GM12878 (cell line): Measurements from ENCODE around the gene BRME1. TPM values are rescaled to one million over a fixed set of nuclear protein-coding genes. Genes with fewer than 3 reads are reported as not detected.
A peak's percentile ranks its signal among the peaks of the same experiment; 100 is the strongest.

Experiments
- CBFB ChIP-seq: IDR thresholded peaks from 2 replicates; pipeline ENCODE4 v1.6.1; 2016; ENCODE audit warnings: antibody characterized with exemption, low read depth
- CREB1 ChIP-seq: IDR thresholded peaks from 2 replicates; pipeline ENCODE4 v1.6.1; 2012; ENCODE audit warnings: low read depth, mild to moderate bottlenecking, inconsistent platforms
- EED ChIP-seq: sonication (generic); IDR thresholded peaks from 2 replicates; pipeline ENCODE4 v1.6.1; 2016; ENCODE audit warnings: antibody characterized with exemption, low read depth
- EGR1 ChIP-seq, 2 experiments: IDR thresholded peaks; 1 replicate in 1 of 2; 2 replicates in 1 of 2; pipeline ENCODE4 v1.6.1; 2011 to 2012; ENCODE audit warnings: low read depth in 2 of 2, low read length in 2 of 2, borderline replicate concordance in 1 of 2, mild to moderate bottlenecking in 1 of 2, moderate library complexity in 1 of 2
- JUND ChIP-seq: IDR thresholded peaks from 2 replicates; pipeline ENCODE4 v1.6.1; 2012; ENCODE audit warnings: low read depth, mild to moderate bottlenecking, low read length, improper control_type of control experiment, moderate library complexity
- LARP7 ChIP-seq: fragments of 450-650 bp; IDR thresholded peaks from 2 replicates; pipeline ENCODE4 v1.6.1; 2017; ENCODE audit warnings: mild to moderate bottlenecking
- MEF2A ChIP-seq: IDR thresholded peaks from 2 replicates; pipeline ENCODE4 v1.6.1; 2011; ENCODE audit warnings: low read depth, mild to moderate bottlenecking, low read length, moderate library complexity; ENCODE audit not compliant: insufficient read depth
- NR2C2 ChIP-seq: IDR thresholded peaks from 2 replicates; pipeline ENCODE4 v1.6.1; 2011; ENCODE audit warnings: borderline replicate concordance, low read depth; ENCODE audit not compliant: control insufficient read depth, insufficient read length
- POLR2AphosphoS2 ChIP-seq: IDR thresholded peaks from 2 replicates; pipeline ENCODE4 v1.6.1; 2011; ENCODE audit warnings: low read depth, mild to moderate bottlenecking, low read length, improper control_type of control experiment, moderate library complexity
- RBBP5 ChIP-seq: fragments of 200-600 bp; sonication (generic); conservative IDR thresholded peaks from 2 replicates; pipeline ENCODE4 v1.6.1; 2016
- RELA ChIP-seq: fragments of 450-650 bp; IDR thresholded peaks from 2 replicates; pipeline ENCODE4 v1.8.0; 2014; ENCODE audit warnings: borderline replicate concordance; ENCODE audit not compliant: partially characterized antibody
- RUNX3 ChIP-seq: IDR thresholded peaks from 2 replicates; pipeline ENCODE4 v1.6.1; 2012; ENCODE audit warnings: low read length, inconsistent platforms
- SP1 ChIP-seq: IDR thresholded peaks from one replicate; pipeline ENCODE4 v1.6.1; 2011; ENCODE audit warnings: low read depth, low read length
- TCF7 ChIP-seq: IDR thresholded peaks from 2 replicates; pipeline ENCODE4 v1.6.1; 2014; ENCODE audit warnings: antibody characterized with exemption, borderline replicate concordance
- ZNF274 ChIP-seq: IDR thresholded peaks from one replicate; pipeline ENCODE4 v1.8.0; 2011; ENCODE audit not compliant: insufficient read length, insufficient read depth
- polyA plus RNA-seq, 11 experiments: library from polyadenylated mRNA; depleted of rRNA in 4 of 11; unstranded in 6 of 11; stranded (reverse) in 5 of 11; fragments of >200 nt; fragmentation: Nextera tagmentation in 4 of 11; fragmentation: Illumina TruSeq in 1 of 11; extraction: Ambion mirVana in 4 of 11; extraction: Trizol in 1 of 11; gene quantifications; 1 replicate in 1 of 11; 2 replicates in 10 of 11; pipeline versions ENCODE4 v1.2.1 to v1.2.3, GENCODE V29; 2011 to 2016; ENCODE audit warnings: inconsistent platforms in 2 of 11, missing spikeins in 2 of 11, low read depth in 1 of 11
- total RNA-seq, 4 experiments: library from RNA; depleted of rRNA in 3 of 4; stranded (reverse); fragments of >200 nt in 3 of 4; fragmentation: Illumina TruSeq in 1 of 4; extraction: Trizol in 1 of 4; gene quantifications; 2 replicates each; pipeline versions ENCODE4 v1.2.1 to v1.2.3, GENCODE V29; 2013 to 2021
- TF ChIP-seq, protein P1 (sequence below): fragments of 450-650 bp; IDR thresholded peaks from 2 replicates; pipeline ENCODE4 v1.6.1; 2017; ENCODE audit warnings: mild to moderate bottlenecking, moderate library complexity
- TF ChIP-seq, protein P2 (sequence below): IDR thresholded peaks from 2 replicates; pipeline ENCODE4 v1.6.1; 2012; ENCODE audit warnings: improper control_type of control experiment, low read depth, low read length; ENCODE audit not compliant: insufficient replicate concordance
- TF ChIP-seq, protein P3 (sequence below): fragments of 450-650 bp; formaldehyde crosslinking; IDR thresholded peaks from 2 replicates; pipeline ENCODE4 v1.4.0; 2022; ENCODE audit warnings: mild to moderate bottlenecking, moderate library complexity

Gene BRME1
- total and polyA plus RNA-seq, 10 of the 15 experiments (the other 5 are each of a cell fraction or from before 2014, with no cell fraction given): 0.07 to 2.2 (median 1.1) TPM; not detected in 1

DNA sequence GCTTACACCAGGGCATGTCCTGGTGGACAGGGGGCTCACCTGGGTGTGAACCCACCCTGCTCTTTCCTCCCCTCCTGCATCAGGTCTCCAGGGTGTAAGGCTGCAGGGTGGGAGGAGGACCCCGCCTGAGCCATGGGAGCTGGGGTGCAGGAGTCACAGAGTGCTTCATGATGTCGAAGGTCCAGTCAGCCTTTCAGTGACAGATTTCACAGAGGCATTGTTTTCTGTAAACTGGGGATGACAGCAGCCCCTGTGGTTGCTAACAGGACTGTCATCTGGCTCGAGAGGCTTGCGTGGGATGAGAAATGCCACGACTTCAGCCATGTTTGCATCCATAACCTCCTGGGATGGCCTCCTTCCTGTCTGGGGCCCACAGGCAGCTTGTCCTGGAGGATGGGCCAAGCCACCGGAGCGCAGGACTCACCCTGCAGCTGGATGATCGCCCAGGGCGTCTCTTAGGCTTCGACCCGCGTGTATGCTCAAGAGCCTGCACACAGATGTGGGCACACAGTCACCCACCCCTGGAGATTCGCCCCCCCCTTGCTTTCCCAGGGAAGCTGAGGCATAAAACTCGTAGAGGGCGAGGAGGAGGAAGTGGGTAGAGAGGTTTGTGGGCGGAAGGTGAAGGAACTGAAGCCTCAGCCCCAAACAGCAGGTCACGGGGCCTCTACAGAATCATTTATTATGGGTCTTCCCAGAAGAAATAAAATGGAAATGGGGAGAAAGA lies 24.1 kb downstream of the BRME1 start (continued):
- TF ChIP-seq NR2C2 (no peak), JUND (no peak), TCF7 (no peak), CBFB (no peak), POLR2AphosphoS2 (no peak), CREB1 (no peak), EED (peak; percentile 60), LARP7 (no peak), SP1 (no peak), MEF2A (no peak), EGR1 (IDR thresholded peaks at IDR 0.05; ENCODE audit: borderline replicate concordance in 1 of 2, low read depth in 2 of 2, low read length in 2 of 2) (no peak), RUNX3 (peak; percentile 27; the same call in 1 of the 2 replicates), RBBP5 (no peak), ZNF274 (no peak), RELA (no peak)
- TF ChIP-seq, protein P1, sequence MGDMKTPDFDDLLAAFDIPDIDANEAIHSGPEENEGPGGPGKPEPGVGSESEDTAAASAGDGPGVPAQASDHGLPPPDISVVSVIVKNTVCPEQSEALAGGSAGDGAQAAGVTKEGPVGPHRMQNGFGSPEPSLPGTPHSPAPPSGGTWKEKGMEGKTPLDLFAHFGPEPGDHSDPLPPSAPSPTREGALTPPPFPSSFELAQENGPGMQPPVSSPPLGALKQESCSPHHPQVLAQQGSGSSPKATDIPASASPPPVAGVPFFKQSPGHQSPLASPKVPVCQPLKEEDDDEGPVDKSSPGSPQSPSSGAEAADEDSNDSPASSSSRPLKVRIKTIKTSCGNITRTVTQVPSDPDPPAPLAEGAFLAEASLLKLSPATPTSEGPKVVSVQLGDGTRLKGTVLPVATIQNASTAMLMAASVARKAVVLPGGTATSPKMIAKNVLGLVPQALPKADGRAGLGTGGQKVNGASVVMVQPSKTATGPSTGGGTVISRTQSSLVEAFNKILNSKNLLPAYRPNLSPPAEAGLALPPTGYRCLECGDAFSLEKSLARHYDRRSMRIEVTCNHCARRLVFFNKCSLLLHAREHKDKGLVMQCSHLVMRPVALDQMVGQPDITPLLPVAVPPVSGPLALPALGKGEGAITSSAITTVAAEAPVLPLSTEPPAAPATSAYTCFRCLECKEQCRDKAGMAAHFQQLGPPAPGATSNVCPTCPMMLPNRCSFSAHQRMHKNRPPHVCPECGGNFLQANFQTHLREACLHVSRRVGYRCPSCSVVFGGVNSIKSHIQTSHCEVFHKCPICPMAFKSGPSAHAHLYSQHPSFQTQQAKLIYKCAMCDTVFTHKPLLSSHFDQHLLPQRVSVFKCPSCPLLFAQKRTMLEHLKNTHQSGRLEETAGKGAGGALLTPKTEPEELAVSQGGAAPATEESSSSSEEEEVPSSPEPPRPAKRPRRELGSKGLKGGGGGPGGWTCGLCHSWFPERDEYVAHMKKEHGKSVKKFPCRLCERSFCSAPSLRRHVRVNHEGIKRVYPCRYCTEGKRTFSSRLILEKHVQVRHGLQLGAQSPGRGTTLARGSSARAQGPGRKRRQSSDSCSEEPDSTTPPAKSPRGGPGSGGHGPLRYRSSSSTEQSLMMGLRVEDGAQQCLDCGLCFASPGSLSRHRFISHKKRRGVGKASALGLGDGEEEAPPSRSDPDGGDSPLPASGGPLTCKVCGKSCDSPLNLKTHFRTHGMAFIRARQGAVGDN: peak; percentile 42
- TF ChIP-seq, protein P2, sequence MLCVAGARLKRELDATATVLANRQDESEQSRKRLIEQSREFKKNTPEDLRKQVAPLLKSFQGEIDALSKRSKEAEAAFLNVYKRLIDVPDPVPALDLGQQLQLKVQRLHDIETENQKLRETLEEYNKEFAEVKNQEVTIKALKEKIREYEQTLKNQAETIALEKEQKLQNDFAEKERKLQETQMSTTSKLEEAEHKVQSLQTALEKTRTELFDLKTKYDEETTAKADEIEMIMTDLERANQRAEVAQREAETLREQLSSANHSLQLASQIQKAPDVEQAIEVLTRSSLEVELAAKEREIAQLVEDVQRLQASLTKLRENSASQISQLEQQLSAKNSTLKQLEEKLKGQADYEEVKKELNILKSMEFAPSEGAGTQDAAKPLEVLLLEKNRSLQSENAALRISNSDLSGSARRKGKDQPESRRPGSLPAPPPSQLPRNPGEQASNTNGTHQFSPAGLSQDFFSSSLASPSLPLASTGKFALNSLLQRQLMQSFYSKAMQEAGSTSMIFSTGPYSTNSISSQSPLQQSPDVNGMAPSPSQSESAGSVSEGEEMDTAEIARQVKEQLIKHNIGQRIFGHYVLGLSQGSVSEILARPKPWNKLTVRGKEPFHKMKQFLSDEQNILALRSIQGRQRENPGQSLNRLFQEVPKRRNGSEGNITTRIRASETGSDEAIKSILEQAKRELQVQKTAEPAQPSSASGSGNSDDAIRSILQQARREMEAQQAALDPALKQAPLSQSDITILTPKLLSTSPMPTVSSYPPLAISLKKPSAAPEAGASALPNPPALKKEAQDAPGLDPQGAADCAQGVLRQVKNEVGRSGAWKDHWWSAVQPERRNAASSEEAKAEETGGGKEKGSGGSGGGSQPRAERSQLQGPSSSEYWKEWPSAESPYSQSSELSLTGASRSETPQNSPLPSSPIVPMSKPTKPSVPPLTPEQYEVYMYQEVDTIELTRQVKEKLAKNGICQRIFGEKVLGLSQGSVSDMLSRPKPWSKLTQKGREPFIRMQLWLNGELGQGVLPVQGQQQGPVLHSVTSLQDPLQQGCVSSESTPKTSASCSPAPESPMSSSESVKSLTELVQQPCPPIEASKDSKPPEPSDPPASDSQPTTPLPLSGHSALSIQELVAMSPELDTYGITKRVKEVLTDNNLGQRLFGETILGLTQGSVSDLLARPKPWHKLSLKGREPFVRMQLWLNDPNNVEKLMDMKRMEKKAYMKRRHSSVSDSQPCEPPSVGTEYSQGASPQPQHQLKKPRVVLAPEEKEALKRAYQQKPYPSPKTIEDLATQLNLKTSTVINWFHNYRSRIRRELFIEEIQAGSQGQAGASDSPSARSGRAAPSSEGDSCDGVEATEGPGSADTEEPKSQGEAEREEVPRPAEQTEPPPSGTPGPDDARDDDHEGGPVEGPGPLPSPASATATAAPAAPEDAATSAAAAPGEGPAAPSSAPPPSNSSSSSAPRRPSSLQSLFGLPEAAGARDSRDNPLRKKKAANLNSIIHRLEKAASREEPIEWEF: no peak
- TF ChIP-seq, protein P3, sequence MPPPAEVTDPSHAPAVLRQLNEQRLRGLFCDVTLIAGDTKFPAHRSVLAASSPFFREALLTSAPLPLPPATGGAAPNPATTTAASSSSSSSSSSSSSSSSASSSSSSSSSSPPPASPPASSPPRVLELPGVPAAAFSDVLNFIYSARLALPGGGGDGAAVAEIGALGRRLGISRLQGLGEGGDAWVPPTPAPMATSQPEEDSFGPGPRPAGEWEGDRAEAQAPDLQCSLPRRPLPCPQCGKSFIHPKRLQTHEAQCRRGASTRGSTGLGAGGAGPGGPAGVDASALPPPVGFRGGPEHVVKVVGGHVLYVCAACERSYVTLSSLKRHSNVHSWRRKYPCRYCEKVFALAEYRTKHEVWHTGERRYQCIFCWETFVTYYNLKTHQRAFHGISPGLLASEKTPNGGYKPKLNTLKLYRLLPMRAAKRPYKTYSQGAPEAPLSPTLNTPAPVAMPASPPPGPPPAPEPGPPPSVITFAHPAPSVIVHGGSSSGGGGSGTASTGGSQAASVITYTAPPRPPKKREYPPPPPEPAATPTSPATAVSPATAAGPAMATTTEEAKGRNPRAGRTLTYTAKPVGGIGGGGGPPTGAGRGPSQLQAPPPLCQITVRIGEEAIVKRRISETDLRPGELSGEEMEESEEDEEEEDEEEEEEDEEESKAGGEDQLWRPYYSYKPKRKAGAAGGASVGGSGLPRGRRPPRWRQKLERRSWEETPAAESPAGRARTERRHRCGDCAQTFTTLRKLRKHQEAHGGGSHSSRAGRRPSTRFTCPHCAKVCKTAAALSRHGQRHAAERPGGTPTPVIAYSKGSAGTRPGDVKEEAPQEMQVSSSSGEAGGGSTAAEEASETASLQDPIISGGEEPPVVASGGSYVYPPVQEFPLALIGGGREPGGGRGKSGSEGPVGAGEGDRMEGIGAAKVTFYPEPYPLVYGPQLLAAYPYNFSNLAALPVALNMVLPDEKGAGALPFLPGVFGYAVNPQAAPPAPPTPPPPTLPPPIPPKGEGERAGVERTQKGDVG: no peak
